ENCODE data around the gene KRTAP10-6.
"Not testable (repeated sequence)": the region's sequence is repeated elsewhere in the genome, so short reads cannot be mapped to it uniquely, and the experiment has no call there.

Gene KRTAP10-6

DNA sequence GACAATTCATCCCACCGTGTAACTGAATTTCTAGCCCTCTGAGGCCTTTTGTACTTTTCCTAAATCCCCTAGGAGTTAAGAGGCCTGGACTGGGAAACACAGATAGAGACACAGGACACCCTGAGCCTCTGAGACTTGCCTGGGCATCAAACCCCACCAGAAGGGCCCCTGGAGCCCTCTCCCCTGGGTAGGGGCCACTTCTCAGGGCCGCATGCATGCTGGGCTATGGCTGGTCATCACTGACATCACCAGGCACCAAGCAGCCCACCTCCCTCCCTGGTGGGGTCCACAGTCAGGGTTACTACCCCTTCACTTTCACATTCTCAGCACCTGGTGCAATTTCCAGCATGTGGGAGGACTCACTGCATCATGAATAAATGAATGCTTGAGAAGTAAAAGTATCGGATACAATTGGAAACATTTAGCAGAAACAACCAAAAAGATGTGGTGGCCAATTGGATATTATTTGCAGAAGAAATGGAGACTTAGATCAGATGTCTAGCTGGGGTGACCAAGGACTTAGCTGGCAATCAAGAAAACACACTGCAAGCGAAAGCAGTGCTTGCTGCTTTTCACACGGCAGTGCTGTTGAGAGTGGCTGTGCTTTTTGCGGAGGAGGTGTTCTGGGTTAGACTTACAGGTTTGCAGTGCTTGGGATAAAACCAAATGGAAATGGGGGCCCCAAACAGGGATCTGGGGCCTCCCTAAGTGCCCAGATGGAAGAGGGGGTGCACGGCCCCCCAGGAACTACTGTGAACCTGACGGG lies 7.1 kb upstream of the KRTAP10-6 start:
- H3K36me3 ChIP-seq (ENCODE audit: insufficient read depth, low read length): no peaks in the 10 kb centered on the region
- no peak overlapping the region for H3K9ac ChIP-seq (ENCODE audit: low read depth, low read length)
- H3K9me3 ChIP-seq (ENCODE audit: control insufficient read depth, insufficient read depth, low read length): no peaks in the 10 kb centered on the region; the same call in 1 of the 2 replicates
- H3K4me1 ChIP-seq (ENCODE audit: insufficient read depth, low read length): no peaks in the 10 kb centered on the region; the same call in 1 of the 2 replicates

DNA sequence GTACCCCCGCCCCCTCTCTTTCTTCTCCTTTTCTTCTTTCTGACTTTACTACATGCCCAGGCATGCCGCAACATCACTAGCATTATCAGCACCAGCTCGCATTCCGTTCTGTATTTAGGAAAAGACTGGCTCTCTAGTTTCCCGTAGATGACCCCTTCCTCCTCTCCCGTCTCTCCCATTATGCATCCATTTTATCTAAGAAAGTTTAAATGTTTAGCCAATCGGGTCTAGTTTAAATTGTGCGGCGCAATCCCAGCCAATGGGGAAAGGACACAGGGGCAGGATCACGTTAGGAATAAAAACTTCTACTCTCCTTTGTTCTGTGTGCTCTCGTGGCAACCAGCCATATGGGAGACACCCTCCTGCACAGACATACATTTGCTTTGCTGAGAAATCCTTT lies 5.8 kb upstream of the KRTAP10-6 start:
- no peaks in the 10 kb centered on the region; the same call in 1 of the 2 replicates for H3K9me3 ChIP-seq (ENCODE audit: control insufficient read depth, insufficient read depth, low read length)
- peaks cover 4% of the 10 kb centered on the region; the same call in 1 of the 2 replicates for H3K4me1 ChIP-seq (ENCODE audit: insufficient read depth, low read length)
- H3K36me3 ChIP-seq (ENCODE audit: insufficient read depth, low read length): no peaks in the 10 kb centered on the region
- no peak overlapping the region for H3K9ac ChIP-seq (ENCODE audit: low read depth, low read length)

DNA sequence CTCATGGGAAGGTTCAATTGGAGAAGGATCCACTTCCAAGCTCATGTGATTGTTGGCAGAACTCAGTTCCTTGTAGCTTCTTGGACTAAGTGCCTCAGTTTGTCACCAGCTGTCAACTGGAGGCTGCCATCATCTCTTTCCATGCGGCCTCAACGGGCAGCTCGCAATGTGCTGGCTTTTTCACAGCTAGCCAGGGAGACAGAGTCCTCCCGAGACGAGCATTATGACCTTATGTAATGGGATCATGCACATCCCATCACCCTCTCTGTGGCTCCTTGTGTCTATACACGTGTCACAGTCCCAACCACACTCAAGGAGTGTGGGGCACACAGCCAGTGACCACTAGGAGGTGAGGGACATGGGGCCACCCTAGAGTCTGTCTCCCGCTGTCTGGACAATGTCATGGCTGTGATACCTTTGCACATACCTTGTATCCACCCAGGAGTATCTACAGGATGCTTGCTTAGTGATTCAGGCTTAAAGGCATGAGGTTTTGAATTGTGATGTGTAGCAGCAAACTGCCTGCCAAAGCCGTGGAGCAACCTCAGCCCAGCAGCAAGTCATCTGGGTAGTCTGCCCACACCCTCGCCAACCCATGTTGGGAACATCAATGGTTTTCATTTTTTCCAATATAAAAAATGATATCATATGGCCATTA lies 3.9 kb upstream of the KRTAP10-6 start:
- Histone ChIP-seq H3K4me1 (ENCODE audit: insufficient read depth, low read length) (peaks cover 4% of the 10 kb centered on the region), H3K36me3 (ENCODE audit: insufficient read depth, low read length) (no peaks in the 10 kb centered on the region), H3K9ac (ENCODE audit: low read depth, low read length) (no peak overlapping the region), H3K9me3 (ENCODE audit: control insufficient read depth, insufficient read depth, low read length) (no peaks in the 10 kb centered on the region; the same call in 1 of the 2 replicates)

GRCh38 chr21:44595524-44595923 lies 3.2 kb upstream of the KRTAP10-6 start:
- H3K9me3 ChIP-seq (ENCODE audit: control insufficient read depth, insufficient read depth, low read length): no peaks in the 10 kb centered on the region; the same call in 1 of the 2 replicates
- H3K4me1 ChIP-seq (ENCODE audit: insufficient read depth, low read length): peaks cover 4% of the 10 kb centered on the region
- H3K36me3 ChIP-seq (ENCODE audit: insufficient read depth, low read length): no peaks in the 10 kb centered on the region

GRCh38 chr21:44594406-44594916 lies 2.2 kb upstream of the KRTAP10-6 start:
- Histone ChIP-seq H3K4me1 (ENCODE audit: insufficient read depth, low read length) (peaks cover 4% of the 10 kb centered on the region), H3K9ac (ENCODE audit: low read depth, low read length) (no peak overlapping the region), H3K9me3 (ENCODE audit: control insufficient read depth, insufficient read depth, low read length) (no peaks in the 10 kb centered on the region; the same call in 1 of the 2 replicates), H3K36me3 (ENCODE audit: insufficient read depth, low read length) (no peaks in the 10 kb centered on the region)

More at GRCh38 chr21:44595524-44595923, 3.2 kb upstream of the KRTAP10-6 start:
- H3K9ac ChIP-seq (ENCODE audit: low read depth, low read length): no peak overlapping the region

DNA sequence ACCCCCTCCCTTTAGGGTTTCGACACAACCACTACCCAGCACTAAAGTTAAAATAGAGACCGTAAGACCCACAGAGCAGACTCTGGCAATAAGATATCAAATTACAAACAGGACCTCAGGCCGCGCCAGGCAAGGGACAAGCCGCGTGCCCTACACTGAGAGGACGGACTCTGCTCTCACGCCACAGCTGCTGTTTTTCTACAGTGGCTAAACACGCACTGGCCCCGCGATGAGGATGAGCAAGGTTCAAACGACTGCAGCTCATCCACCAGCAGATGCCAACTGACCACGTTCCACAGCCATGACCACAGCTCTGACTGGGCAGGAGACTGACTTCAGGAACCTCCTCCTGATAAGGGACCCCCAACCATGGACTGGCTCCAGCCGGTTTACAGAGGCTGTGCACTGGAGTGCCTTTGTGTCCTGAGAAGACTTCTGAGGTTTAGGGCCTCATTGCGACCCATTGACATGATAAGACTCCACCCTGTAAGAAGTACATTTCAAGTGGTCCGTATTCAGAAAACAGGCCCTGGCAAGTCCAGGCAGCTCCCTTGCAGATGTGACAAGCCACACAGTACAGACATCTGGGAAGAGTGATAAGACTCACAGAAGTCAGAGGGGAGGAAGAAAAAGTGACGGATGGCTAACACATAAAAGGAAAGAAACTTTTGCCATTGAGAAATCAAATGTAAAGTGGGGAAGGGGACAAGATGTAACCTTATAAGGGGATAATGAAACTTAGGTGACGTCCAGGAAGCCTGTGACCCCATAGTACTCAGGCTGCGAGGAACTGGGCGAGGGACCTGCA lies 1.5 kb upstream of the KRTAP10-6 start:
- Histone ChIP-seq H3K4me1 (ENCODE audit: insufficient read depth, low read length) (peaks cover 4% of the 10 kb centered on the region), H3K9ac (ENCODE audit: low read depth, low read length) (no peak overlapping the region), H3K36me3 (ENCODE audit: insufficient read depth, low read length) (no peaks in the 10 kb centered on the region), H3K9me3 (ENCODE audit: control insufficient read depth, insufficient read depth, low read length) (no peaks in the 10 kb centered on the region; the same call in 1 of the 2 replicates)

- H3K9ac ChIP-seq (ENCODE audit: low read depth, low read length); H3K36me3 ChIP-seq (ENCODE audit: insufficient read depth, low read length); H3K4me1 ChIP-seq (ENCODE audit: insufficient read depth, low read length); H3K9me3 ChIP-seq (ENCODE audit: control insufficient read depth, insufficient read depth, low read length): not testable (repeated sequence)
Measured at GRCh38 chr21:44591801-44592130, 539 bp downstream of the KRTAP10-6 start.

- H3K36me3 ChIP-seq (ENCODE audit: insufficient read depth, low read length); H3K9ac ChIP-seq (ENCODE audit: low read depth, low read length); H3K4me1 ChIP-seq (ENCODE audit: insufficient read depth, low read length); H3K9me3 ChIP-seq (ENCODE audit: control insufficient read depth, insufficient read depth, low read length): not testable (repeated sequence)
Measured at GRCh38 chr21:44590897-44591800, 1.2 kb downstream of the KRTAP10-6 start.

DNA sequence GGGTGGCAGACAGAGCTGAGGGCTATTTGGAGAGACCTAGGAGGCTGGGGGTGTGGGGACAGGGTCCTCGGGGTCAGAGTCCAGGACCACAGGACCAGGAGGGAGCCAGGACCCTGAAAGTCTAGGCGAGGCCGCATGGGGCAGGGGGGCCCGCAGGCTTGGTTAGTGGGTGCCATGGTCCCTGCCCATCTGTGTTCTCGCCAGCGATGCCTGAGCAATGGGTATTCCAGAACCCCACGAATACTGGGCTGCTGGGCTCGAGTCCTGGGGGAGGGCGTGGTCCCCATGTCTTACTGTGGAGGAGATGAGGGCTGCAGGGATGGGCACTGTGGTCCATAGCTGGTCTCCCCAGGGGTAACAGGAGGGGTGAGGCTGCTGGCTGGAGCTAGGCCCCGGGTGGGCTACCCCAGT lies 2.0 kb downstream of the KRTAP10-6 start:
- no peaks in the 10 kb centered on the region for H3K36me3 ChIP-seq (ENCODE audit: insufficient read depth, low read length)
- no peaks in the 10 kb centered on the region for H3K9me3 ChIP-seq (ENCODE audit: control insufficient read depth, insufficient read depth, low read length)
- H3K9ac ChIP-seq (ENCODE audit: low read depth, low read length): no peak overlapping the region
- peaks cover 4% of the 10 kb centered on the region; the same call in 1 of the 2 replicates for H3K4me1 ChIP-seq (ENCODE audit: insufficient read depth, low read length)

DNA sequence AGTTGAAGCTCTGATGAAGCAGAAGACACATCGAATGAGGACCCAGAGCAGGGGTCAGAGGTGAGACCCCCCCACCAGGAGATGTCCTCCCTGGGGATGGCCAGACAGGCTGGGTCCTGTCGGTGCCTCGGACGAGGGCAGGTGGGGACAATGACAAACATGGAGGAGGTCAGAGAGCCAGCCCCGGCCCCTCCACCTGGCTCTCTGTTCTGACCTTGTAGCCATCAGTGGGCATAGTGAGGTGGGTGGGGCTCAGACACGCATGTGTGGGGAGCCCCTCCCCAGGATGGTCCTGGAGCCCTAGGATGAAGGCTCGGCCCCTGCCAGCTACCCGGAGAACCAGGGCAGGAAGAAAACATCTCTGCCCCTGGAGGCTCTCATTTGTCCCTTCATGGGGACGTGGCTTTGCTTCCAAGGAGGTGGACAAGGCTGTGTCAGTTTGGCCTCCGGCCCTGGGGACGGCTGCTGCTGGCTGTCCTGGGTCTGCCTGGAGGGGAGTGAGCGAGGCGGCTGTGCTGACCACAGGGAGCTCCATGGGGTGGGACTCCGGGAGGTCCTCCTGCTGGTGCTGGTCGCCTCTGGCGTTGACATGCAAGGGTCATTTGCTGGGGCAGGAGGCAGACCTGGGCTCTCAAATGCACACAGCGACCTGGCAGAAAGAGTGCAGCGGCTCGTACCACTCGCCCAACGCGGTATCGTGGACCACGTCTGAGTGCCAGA lies 2.6 kb downstream of the KRTAP10-6 start:
- no peak overlapping the region for H3K9ac ChIP-seq (ENCODE audit: low read depth, low read length)
- H3K9me3 ChIP-seq (ENCODE audit: control insufficient read depth, insufficient read depth, low read length): no peaks in the 10 kb centered on the region
- no peaks in the 10 kb centered on the region for H3K36me3 ChIP-seq (ENCODE audit: insufficient read depth, low read length)
- peaks cover 4% of the 10 kb centered on the region; the same call in 1 of the 2 replicates for H3K4me1 ChIP-seq (ENCODE audit: insufficient read depth, low read length)

GRCh38 chr21:44589094-44589493 lies 3.2 kb downstream of the KRTAP10-6 start:
- Histone ChIP-seq H3K9me3 (ENCODE audit: control insufficient read depth, insufficient read depth, low read length) (no peaks in the 10 kb centered on the region), H3K36me3 (ENCODE audit: insufficient read depth, low read length) (no peaks in the 10 kb centered on the region), H3K9ac (ENCODE audit: low read depth, low read length) (no peak overlapping the region), H3K4me1 (ENCODE audit: insufficient read depth, low read length) (peaks cover 4% of the 10 kb centered on the region; the same call in 1 of the 2 replicates)

DNA sequence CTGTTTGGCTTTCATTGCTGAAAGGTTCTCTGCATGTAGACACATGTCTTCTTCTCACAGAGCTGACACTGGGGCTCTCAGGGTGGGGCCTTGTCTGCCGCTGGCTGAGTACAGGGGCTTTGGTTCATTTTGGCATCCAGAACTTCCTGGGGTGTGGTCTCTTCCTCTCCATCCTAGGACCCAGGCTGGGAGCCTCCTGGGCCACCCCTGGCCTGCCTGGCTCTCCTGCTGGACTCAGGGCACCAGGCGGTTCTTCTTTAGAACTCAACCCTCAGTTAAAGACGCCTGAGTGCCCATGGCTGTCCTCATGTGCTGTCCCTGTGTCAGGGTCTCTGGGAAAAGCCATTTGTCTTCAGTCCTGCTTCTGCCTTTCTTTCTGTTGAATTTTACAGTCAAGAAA lies 6.4 kb downstream of the KRTAP10-6 start:
- Histone ChIP-seq H3K36me3 (ENCODE audit: insufficient read depth, low read length) (no peaks in the 10 kb centered on the region), H3K4me1 (ENCODE audit: insufficient read depth, low read length) (no peaks in the 10 kb centered on the region), H3K9me3 (ENCODE audit: control insufficient read depth, insufficient read depth, low read length) (no peaks in the 10 kb centered on the region; the same call in 1 of the 2 replicates), H3K9ac (ENCODE audit: low read depth, low read length) (no peak overlapping the region)

- Histone ChIP-seq H3K4me1 (ENCODE audit: insufficient read depth, low read length) (no peaks in the 10 kb centered on the region), H3K9ac (ENCODE audit: low read depth, low read length) (no peak overlapping the region), H3K9me3 (ENCODE audit: control insufficient read depth, insufficient read depth, low read length) (no peaks in the 10 kb centered on the region; the same call in 1 of the 2 replicates)
Measured at GRCh38 chr21:44583800-44584147, 8.5 kb downstream of the KRTAP10-6 start.

More at GRCh38 chr21:44583800-44584147, 8.5 kb downstream of the KRTAP10-6 start:
- no peaks in the 10 kb centered on the region for H3K36me3 ChIP-seq (ENCODE audit: insufficient read depth, low read length)

Data from ES-I3 (cell line).